Measurements from ENCODE around the gene AHNAK. TPM values are rescaled to one million over a fixed set of nuclear protein-coding genes. Genes with fewer than 3 reads are reported as not detected.

AHNAK gene
- total and polyA plus RNA-seq, 2 of the 8 experiments (the other 6 are each of a cell fraction or from before 2014, with no cell fraction given) = 2.0 to 5.8 TPM

DNA sequence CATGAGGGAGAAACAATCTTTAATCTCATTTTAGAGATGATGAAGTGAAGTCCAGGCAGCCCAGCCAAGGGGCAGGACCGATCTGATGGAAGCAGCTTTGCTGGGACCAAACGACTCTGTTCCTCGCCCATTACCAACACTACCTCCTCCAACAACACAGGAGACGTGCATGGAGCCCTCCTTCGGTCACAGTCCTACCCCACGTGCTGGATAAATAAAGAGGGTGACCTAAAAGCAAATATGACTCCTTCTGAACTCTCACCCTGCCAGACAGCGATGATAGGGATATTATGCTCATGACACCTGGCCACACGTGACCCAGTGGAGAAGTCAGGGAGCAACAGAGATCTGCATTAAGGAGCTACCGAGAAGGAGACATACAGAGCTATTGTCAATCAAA is 101.8 kb downstream of the AHNAK start (continued):
- TF ChIP-seq, protein P1, sequence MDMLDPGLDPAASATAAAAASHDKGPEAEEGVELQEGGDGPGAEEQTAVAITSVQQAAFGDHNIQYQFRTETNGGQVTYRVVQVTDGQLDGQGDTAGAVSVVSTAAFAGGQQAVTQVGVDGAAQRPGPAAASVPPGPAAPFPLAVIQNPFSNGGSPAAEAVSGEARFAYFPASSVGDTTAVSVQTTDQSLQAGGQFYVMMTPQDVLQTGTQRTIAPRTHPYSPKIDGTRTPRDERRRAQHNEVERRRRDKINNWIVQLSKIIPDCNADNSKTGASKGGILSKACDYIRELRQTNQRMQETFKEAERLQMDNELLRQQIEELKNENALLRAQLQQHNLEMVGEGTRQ (IDR thresholded peaks at IDR 0.05; ENCODE audit: low read length) = no peak
- no peak for TF ChIP-seq BCL11A (IDR thresholded peaks at IDR 0.05; ENCODE audit: low read depth in 2 of 2, low read length in 2 of 2)
- TF ChIP-seq POU5F1 (IDR thresholded peaks at IDR 0.05; ENCODE audit: low read depth, low read length) = no peak
